CD8-positive, alpha-beta memory T cell (primary cell): ENCODE data around the gene BAG1. TPM values are rescaled to one million over a fixed set of nuclear protein-coding genes. Genes with fewer than 3 reads are reported as not detected.
A peak's percentile ranks its signal among the peaks of the same experiment; 100 is the strongest.

Experiments
- CTCF ChIA-PET: fragments of 350-600 bp; sonication (Branson Sonifier 250); formaldehyde crosslinking; loops from one replicate; lab custom pipeline; 2021; ENCODE audit warnings: antibody characterized with exemption; lab: Charles Lee
- POLR2A ChIA-PET: fragments of 350-600 bp; sonication (Branson Sonifier 250); formaldehyde crosslinking; loops from one replicate; lab custom pipeline; 2021; ENCODE audit warnings: antibody characterized with exemption; lab: Charles Lee
- DNase-seq, 5 donors: peaks; one replicate each; pipeline versions ENCODE4 v3.0.0 to v3.0.0-alpha.2; 2020 to 2022; ENCODE audit warnings: mixed read lengths in 1 of 5
- H3K27ac ChIP-seq: one replicate; pipeline ENCODE4 v1.7.0; 2013; ENCODE audit warnings: low read depth, mild to moderate bottlenecking, low read length, moderate library complexity
- H3K27me3 ChIP-seq: 2 replicates; pipeline ENCODE4 v1.7.0; 2013; ENCODE audit warnings: low read length, mild to moderate bottlenecking; ENCODE audit not compliant: insufficient read depth, poor library complexity, severe bottlenecking
- H3K36me3 ChIP-seq: 2 replicates; pipeline ENCODE4 v1.7.0; 2013; ENCODE audit warnings: mild to moderate bottlenecking, low read length, moderate library complexity; ENCODE audit not compliant: insufficient read depth
- H3K4me1 ChIP-seq: 2 replicates; pipeline ENCODE4 v1.7.0; 2013; ENCODE audit warnings: mild to moderate bottlenecking, low read length, moderate library complexity; ENCODE audit not compliant: insufficient read depth
- H3K4me3 ChIP-seq: 2 replicates; pipeline ENCODE4 v1.7.0; 2013; ENCODE audit warnings: mild to moderate bottlenecking, low read length
- H3K9me3 ChIP-seq: 2 replicates; pipeline ENCODE4 v1.7.0; 2013; ENCODE audit warnings: mild to moderate bottlenecking, low read length
- H3K27ac Mint-ChIP-seq, 8 donors: one replicate each; pipeline ENCODE4 v1.8.0; 2020 to 2021; ENCODE audit warnings: mixed read lengths in 8 of 8, mild to moderate bottlenecking in 6 of 8, inconsistent platforms in 3 of 8, moderate library complexity in 3 of 8
- H3K27me3 Mint-ChIP-seq, 2 donors: one replicate each; pipeline ENCODE4 v1.8.0; 2020 to 2021; ENCODE audit warnings: mixed read lengths in 2 of 2, mild to moderate bottlenecking in 1 of 2, moderate library complexity in 1 of 2
- H3K36me3 Mint-ChIP-seq, 3 donors: one replicate each; pipeline ENCODE4 v1.8.0; 2020 to 2021; ENCODE audit warnings: mixed read lengths in 3 of 3, inconsistent platforms in 1 of 3, mild to moderate bottlenecking in 1 of 3
- H3K4me1 Mint-ChIP-seq, 3 donors: one replicate each; pipeline ENCODE4 v1.8.0; 2020 to 2021; ENCODE audit warnings: mixed read lengths in 3 of 3, inconsistent platforms in 1 of 3, mild to moderate bottlenecking in 1 of 3
- H3K4me3 Mint-ChIP-seq, 7 donors: one replicate each; pipeline ENCODE4 v1.8.0; 2020 to 2021; ENCODE audit warnings: mixed read lengths in 7 of 7, mild to moderate bottlenecking in 6 of 7, moderate library complexity in 4 of 7, inconsistent platforms in 2 of 7
- H3K9me3 Mint-ChIP-seq, 5 donors: one replicate each; pipeline ENCODE4 v1.8.0; 2020 to 2022; ENCODE audit warnings: mixed read lengths in 5 of 5, mild to moderate bottlenecking in 3 of 5, moderate library complexity in 2 of 5, inconsistent platforms in 1 of 5
- polyA plus RNA-seq: library from polyadenylated mRNA; unstranded; fragments of 300-500 nt; fragmentation: Illumina TruSeq; gene quantifications from one replicate; pipeline ENCODE4 v1.2.3, GENCODE V29; 2021
- total RNA-seq, 2 experiments: library from RNA; stranded (reverse); gene quantifications; one replicate each; pipeline ENCODE4 v1.2.3, GENCODE V29; 2021

Gene BAG1
- total and polyA plus RNA-seq, 3 experiments from 2014 or later, result 70.6 to 91.5 (median 83.6) TPM

DNA sequence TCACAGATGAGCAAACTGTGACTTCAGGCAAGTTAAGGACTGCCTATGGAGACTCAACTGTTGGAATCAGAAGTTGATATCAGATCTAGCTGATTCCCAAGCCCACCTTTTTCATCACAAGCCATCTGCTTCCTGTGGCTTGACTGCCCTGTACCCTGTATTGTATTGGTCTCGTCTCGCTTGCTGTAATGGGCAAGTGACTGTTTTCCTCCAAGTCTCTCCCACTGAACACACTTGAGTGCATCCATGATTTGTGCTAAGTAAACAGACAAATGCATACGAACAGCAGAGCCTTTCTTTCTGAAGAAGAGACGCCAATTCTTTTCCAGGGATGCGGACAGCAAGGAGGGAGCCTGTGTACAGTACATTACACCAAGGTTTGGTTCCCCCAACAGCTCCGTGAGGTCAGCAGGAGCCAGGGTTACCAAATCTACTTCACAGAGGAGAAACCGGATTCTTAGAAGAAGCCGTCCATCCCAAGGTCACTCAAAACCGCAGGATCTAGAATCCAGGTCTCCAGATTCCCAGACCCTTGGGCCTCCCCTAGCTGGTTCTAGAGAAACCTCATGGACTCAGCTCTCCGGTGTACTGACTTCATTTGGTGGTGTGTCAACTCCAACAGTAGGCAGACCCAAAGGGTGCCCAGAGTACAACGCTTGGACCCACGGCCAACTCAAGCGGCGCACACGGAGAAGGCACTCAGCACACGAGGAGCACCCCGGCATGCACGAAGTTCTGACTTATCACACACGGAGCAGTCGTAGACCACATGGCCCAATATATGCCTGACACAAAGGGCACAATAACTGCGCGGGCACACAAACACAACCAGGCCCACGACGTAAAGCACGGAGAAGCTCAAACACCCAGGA, 1.1 kb downstream of the BAG1 start:
- H3K36me3 Mint-ChIP-seq, result peaks cover 4 to 75% (median 25%) of the 10 kb centered on the region in 3 donors
- POLR2A ChIA-PET, result interaction anchor here (0.6 to 4.1 kb wide), 3 partner anchors 14 to 238 kb away, joined by 3 to 28 read pairs (median 8); partner anchors contain the start of genes DNAJA1 and NFX1
- peaks cover 36% of the 10 kb centered on the region for H3K36me3 ChIP-seq
- H3K4me3 Mint-ChIP-seq, result peak overlapping the region; percentile 84 to 98 (median 94)
- CTCF ChIA-PET, result interaction anchor here (1.3 to 1.6 kb wide), 2 partner anchors 24 to 37 kb away, joined by 4 to 6 read pairs; no protein-coding TSS in a partner anchor
- H3K27ac Mint-ChIP-seq, result peak overlapping the region; percentile 76 to 99 (median 94)
- peak overlapping the region; percentile 92 for H3K4me3 ChIP-seq
- no peaks in the 10 kb centered on the region for H3K27me3 Mint-ChIP-seq
- H3K4me1 ChIP-seq, result peaks cover 35% of the 10 kb centered on the region
- no peaks in the 10 kb centered on the region for H3K9me3 Mint-ChIP-seq
- peaks cover 45 to 68% (median 66%) of the 10 kb centered on the region in 3 donors for H3K4me1 Mint-ChIP-seq
- H3K9me3 ChIP-seq, result no peaks in the 10 kb centered on the region
- DNase-seq, result peak in 1 of 5 donors; percentile 2
- H3K27me3 ChIP-seq, result no peaks in the 10 kb centered on the region
- peak overlapping the region; percentile 85 for H3K27ac ChIP-seq

DNA sequence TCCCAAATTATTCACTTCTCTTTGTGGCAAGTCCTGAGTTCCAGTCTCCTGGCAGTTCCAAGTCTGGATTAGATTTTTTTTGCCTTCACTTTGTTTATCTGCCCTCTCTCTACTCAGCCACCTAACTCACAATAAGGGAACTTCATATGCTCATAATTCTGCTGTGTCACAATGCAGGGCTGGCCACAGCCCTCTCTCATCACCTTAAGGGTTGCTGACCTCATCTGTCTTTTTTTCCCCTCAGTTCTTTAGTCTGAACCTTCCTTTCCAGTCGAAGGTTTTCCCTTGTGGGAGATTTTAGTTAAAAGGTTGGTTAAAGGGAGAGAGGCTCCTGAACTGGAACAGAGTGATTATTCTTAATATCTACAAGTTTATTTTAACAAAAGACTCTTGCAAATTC, 4.1 kb downstream of the BAG1 start:
- POLR2A ChIA-PET, result no interaction called here
- no peaks in the 10 kb centered on the region for H3K9me3 Mint-ChIP-seq
- H3K4me1 ChIP-seq, result peaks cover 14% of the 10 kb centered on the region
- no peaks in the 10 kb centered on the region for H3K27me3 Mint-ChIP-seq
- H3K36me3 Mint-ChIP-seq, result peaks cover 8 to 81% (median 27%) of the 10 kb centered on the region in 3 donors
- H3K4me3 Mint-ChIP-seq, result no peak overlapping the region
- CTCF ChIA-PET, result no interaction called here
- no peak for DNase-seq
- peaks cover 51% of the 10 kb centered on the region for H3K36me3 ChIP-seq
- no peak overlapping the region for H3K4me3 ChIP-seq
- no peaks in the 10 kb centered on the region for H3K9me3 ChIP-seq
- no peaks in the 10 kb centered on the region for H3K27me3 ChIP-seq
- peak overlapping the region in 2 of 8 donors; percentile 24 to 34 for H3K27ac Mint-ChIP-seq
- H3K4me1 Mint-ChIP-seq, result peaks cover 26 to 39% (median 38%) of the 10 kb centered on the region in 3 donors
- no peak overlapping the region for H3K27ac ChIP-seq

DNA sequence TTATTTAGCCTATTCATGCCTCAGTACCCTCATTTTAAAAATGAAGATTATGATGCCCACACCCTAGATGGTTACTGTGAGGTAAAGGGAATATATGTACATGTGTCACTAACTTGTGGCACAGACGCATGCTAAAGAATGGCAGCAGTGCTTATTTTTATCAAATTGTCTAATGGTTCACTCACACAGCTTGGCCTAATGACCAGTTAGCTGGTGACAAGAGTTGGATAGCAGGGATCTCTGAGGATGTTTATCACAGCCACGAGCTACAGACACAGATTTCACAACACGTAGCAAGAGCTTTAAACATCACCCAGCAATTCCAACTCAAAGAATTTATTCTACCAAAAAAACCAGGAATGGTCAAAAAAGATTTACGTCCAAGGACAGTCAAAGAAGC, 7.2 kb downstream of the BAG1 start:
- ChIA-PET POLR2A (no interaction called here), CTCF (interaction anchor here (0.6 to 1.3 kb wide), 2 partner anchors 88 to 117 kb away, joined by 3 to 4 read pairs; no protein-coding TSS in a partner anchor)
- no peak for DNase-seq

DNA sequence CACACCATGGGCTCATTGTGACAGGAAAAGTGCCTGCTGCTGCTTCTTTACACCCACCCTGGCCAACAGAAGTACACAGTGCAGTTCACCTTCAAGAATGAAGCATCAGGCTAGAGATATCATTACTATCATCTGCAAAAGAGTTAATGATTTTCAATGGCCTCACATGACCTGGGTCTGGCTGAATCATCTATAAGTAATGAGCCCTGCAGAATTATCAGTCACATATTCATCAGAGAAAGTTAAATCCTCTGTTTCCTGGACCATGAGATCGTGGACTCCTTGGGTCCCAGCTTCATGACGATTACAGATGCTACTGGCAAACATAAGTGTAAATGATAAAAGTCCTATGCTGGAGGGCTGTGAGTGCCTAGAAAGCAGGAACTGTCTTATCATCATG, 8.3 kb downstream of the BAG1 start:
- no peak overlapping the region for H3K27ac ChIP-seq
- H3K27me3 Mint-ChIP-seq, result no peaks in the 10 kb centered on the region
- no peaks in the 10 kb centered on the region for H3K27me3 ChIP-seq
- no peaks in the 10 kb centered on the region for H3K4me1 ChIP-seq
- H3K4me3 Mint-ChIP-seq, result no peak overlapping the region
- CTCF ChIA-PET, result no interaction called here
- peaks cover 73% of the 10 kb centered on the region for H3K36me3 ChIP-seq
- H3K36me3 Mint-ChIP-seq, result peaks cover 13 to 88% (median 41%) of the 10 kb centered on the region in 3 donors
- no peak for DNase-seq
- H3K4me3 ChIP-seq, result no peak overlapping the region
- no peaks in the 10 kb centered on the region for H3K9me3 ChIP-seq
- POLR2A ChIA-PET, result no interaction called here
- peaks cover 4 to 16% (median 12%) of the 10 kb centered on the region in 3 donors for H3K4me1 Mint-ChIP-seq
- H3K9me3 Mint-ChIP-seq, result no peaks in the 10 kb centered on the region
- H3K27ac Mint-ChIP-seq, result no peak overlapping the region

More for the DNA sequence above, 7.2 kb downstream of the BAG1 start:
- Histone ChIP-seq H3K27me3 (no peaks in the 10 kb centered on the region), H3K36me3 (peaks cover 74% of the 10 kb centered on the region), H3K4me3 (no peak overlapping the region), H3K4me1 (no peaks in the 10 kb centered on the region), H3K9me3 (no peaks in the 10 kb centered on the region), H3K27ac (no peak overlapping the region)
- Mint-ChIP-seq H3K27ac (no peak overlapping the region), H3K9me3 (no peaks in the 10 kb centered on the region), H3K4me1 (peaks cover 7 to 21% (median 20%) of the 10 kb centered on the region in 3 donors), H3K4me3 (no peak overlapping the region), H3K27me3 (no peaks in the 10 kb centered on the region), H3K36me3 (peaks cover 13 to 92% (median 42%) of the 10 kb centered on the region in 3 donors)

DNA sequence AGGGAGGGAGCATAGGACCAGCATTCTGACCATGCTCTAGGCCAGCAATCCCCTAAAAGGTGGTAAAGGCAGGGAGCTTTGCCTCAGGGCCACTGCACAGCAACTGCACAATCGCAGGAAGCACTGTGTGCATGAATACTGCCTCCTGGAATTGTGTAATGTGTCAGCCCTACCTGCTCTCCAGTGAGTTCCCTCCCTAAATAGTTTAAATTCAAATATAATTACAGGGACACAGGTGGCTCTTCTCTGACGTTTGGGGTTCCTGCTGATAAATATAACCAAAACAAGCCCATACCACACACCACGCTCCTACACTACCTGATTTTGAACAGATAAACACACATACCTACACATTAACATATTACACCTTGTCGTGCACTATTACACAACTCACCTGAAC, 9.0 kb downstream of the BAG1 start:
- H3K4me3 ChIP-seq, result no peak overlapping the region
- H3K9me3 ChIP-seq, result no peaks in the 10 kb centered on the region
- H3K4me1 ChIP-seq, result no peaks in the 10 kb centered on the region
- POLR2A ChIA-PET, result no interaction called here
- Mint-ChIP-seq H3K27me3 (no peaks in the 10 kb centered on the region), H3K4me3 (no peak overlapping the region), H3K36me3 (peaks cover 13 to 86% (median 36%) of the 10 kb centered on the region in 3 donors), H3K4me1 (peaks cover 4 to 10% (median 9%) of the 10 kb centered on the region in 3 donors), H3K27ac (peak overlapping the region in 2 of 8 donors; percentile 0 to 12), H3K9me3 (no peaks in the 10 kb centered on the region)
- no peak for DNase-seq
- peaks cover 65% of the 10 kb centered on the region for H3K36me3 ChIP-seq
- H3K27me3 ChIP-seq, result no peaks in the 10 kb centered on the region
- CTCF ChIA-PET, result no interaction called here
- H3K27ac ChIP-seq, result no peak overlapping the region

DNA sequence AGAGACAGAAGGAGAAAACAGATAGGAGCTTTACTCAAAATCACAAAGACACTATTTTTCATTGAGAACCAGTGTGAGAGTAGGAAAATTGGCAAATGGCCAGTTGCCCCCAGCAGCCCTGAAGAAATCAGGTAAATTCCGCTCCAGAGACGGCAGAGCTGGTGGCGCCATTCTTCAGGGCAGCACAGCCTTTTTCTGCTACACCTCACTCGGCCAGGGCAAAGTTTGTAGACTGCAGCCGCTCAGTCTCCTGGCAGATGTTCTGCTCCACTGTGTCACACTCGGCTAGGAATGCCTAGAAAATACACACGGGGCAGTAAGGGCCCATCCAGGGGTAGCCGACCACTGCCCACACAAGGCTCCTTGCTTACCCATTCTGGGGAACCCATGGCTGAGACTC, 9.5 kb downstream of the BAG1 start:
- H3K9me3 ChIP-seq, result no peaks in the 10 kb centered on the region
- Mint-ChIP-seq H3K9me3 (no peaks in the 10 kb centered on the region), H3K4me1 (peaks cover 4 to 10% (median 5%) of the 10 kb centered on the region in 3 donors), H3K27me3 (no peaks in the 10 kb centered on the region), H3K4me3 (no peak overlapping the region), H3K36me3 (peaks cover 13 to 83% (median 33%) of the 10 kb centered on the region in 3 donors), H3K27ac (peak overlapping the region in 1 of 8 donors; percentile 64)
- ChIA-PET POLR2A (no interaction called here), CTCF (no interaction called here)
- no peak overlapping the region for H3K27ac ChIP-seq
- H3K36me3 ChIP-seq, result peaks cover 60% of the 10 kb centered on the region
- H3K4me1 ChIP-seq, result no peaks in the 10 kb centered on the region
- no peak for DNase-seq
- H3K27me3 ChIP-seq, result no peaks in the 10 kb centered on the region
- H3K4me3 ChIP-seq, result no peak overlapping the region

DNA sequence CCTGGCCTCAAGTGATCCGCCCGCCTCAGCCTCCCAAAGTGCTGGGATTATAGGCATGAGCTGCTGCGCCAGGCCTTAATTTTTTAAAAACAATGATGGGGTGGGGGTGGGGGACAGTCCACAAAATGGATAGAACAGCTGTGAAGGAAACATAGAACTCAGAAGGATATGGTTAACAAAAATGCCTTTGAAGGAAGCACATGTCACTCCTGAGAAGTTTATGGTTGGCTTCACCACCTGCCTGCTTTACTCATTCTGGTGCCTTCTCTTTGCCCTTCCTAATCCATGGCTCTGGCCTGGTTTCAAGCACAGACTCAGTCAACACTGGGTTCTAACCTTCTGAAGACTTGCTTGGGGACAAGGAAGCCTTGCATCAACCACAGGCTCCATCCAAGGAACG, 10.3 kb downstream of the BAG1 start:
- no peak overlapping the region for H3K27ac ChIP-seq
- peaks cover 0 to 6% (median 3%) of the 10 kb centered on the region in 3 donors for H3K4me1 Mint-ChIP-seq
- no peak for DNase-seq
- peaks cover 10 to 75% (median 32%) of the 10 kb centered on the region in 3 donors for H3K36me3 Mint-ChIP-seq
- peak overlapping the region in 1 of 8 donors; percentile 9 for H3K27ac Mint-ChIP-seq
- CTCF ChIA-PET, result no interaction called here
- POLR2A ChIA-PET, result interaction anchor here (0.7 kb wide), 1 partner anchor 178 kb away, joined by 8 read pairs; the partner anchor contains the start of gene SMU1
- no peak overlapping the region for H3K4me3 ChIP-seq
- H3K9me3 Mint-ChIP-seq, result no peaks in the 10 kb centered on the region
- H3K36me3 ChIP-seq, result peaks cover 52% of the 10 kb centered on the region
- no peak overlapping the region for H3K4me3 Mint-ChIP-seq
- H3K9me3 ChIP-seq, result no peaks in the 10 kb centered on the region
- no peaks in the 10 kb centered on the region for H3K27me3 Mint-ChIP-seq
- no peaks in the 10 kb centered on the region for H3K27me3 ChIP-seq
- no peaks in the 10 kb centered on the region for H3K4me1 ChIP-seq

DNA sequence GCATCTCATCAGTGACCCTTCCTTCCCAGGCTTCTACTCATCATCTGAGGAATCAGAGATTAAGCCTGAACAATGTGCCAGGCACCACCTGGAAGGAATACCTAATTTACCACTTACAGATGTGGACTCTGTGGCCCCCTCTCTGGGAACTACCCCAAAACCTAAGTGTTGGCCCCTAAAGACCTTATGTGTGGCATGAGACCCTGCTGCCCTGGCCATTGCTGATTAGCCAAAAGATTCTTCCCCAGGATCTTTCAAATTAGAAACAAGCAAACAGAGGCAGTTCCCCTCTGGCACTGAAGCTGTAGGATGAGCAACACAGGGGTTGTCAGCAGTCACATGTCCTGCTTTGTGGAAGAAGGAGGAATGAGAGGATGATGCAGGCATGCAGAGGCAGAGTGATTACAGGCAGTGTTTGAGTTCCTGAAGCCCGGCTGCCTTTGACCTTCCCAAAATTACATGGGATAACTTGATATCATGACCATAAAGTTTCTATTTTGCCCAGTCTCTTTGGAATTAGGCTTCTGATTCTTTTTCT, 14.0 kb downstream of the BAG1 start:
- ChIA-PET POLR2A (no interaction called here), CTCF (no interaction called here)
- Mint-ChIP-seq H3K36me3 (peaks cover 10 to 52% (median 29%) of the 10 kb centered on the region in 3 donors), H3K27ac (peak overlapping the region in 2 of 8 donors; percentile 28 to 48), H3K4me1 (no peaks in the 10 kb centered on the region), H3K9me3 (no peaks in the 10 kb centered on the region), H3K27me3 (no peaks in the 10 kb centered on the region), H3K4me3 (no peak overlapping the region)
- no peak for DNase-seq
- H3K9me3 ChIP-seq, result no peaks in the 10 kb centered on the region
- H3K27ac ChIP-seq, result no peak overlapping the region
- no peak overlapping the region for H3K4me3 ChIP-seq
- peaks cover 24% of the 10 kb centered on the region for H3K36me3 ChIP-seq
- H3K27me3 ChIP-seq, result no peaks in the 10 kb centered on the region
- H3K4me1 ChIP-seq, result no peaks in the 10 kb centered on the region
